OCI-LY1 (cell line): ENCODE measurements around the gene ZNF23.

Experiments used
- EZH2 ChIP-seq: fragments of 200-600 bp; sonication (generic), shearing (Covaris generic); IDR thresholded peaks from 2 replicates; pipeline ENCODE4 v1.8.0; 2017; ENCODE audit warnings: borderline replicate concordance, mixed run types, mild to moderate bottlenecking, antibody characterized with exemption, low read length, moderate library complexity, mixed read lengths
- TF ChIP-seq, protein P1 (sequence below): fragments of 200-600 bp; sonication (generic), shearing (Covaris generic); IDR thresholded peaks from 2 replicates; pipeline ENCODE4 v1.5.1; 2017; ENCODE audit warnings: mild to moderate bottlenecking, antibody characterized with exemption, low read length, moderate library complexity, mixed read lengths

GRCh38 chr16:71425746-71426068, 36.3 kb downstream of the ZNF23 start:
- no peak for TF ChIP-seq EZH2
- TF ChIP-seq, protein P1, sequence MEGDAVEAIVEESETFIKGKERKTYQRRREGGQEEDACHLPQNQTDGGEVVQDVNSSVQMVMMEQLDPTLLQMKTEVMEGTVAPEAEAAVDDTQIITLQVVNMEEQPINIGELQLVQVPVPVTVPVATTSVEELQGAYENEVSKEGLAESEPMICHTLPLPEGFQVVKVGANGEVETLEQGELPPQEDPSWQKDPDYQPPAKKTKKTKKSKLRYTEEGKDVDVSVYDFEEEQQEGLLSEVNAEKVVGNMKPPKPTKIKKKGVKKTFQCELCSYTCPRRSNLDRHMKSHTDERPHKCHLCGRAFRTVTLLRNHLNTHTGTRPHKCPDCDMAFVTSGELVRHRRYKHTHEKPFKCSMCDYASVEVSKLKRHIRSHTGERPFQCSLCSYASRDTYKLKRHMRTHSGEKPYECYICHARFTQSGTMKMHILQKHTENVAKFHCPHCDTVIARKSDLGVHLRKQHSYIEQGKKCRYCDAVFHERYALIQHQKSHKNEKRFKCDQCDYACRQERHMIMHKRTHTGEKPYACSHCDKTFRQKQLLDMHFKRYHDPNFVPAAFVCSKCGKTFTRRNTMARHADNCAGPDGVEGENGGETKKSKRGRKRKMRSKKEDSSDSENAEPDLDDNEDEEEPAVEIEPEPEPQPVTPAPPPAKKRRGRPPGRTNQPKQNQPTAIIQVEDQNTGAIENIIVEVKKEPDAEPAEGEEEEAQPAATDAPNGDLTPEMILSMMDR, result no peak
